ENCODE measurements around the gene PARD3. TPM values are rescaled to one million over a fixed set of nuclear protein-coding genes. Genes with fewer than 3 reads are reported as not detected.

Gene PARD3
- total and polyA plus RNA-seq, 2 donors (not counting 3 experiments of a cell fraction or from before 2014, with no cell fraction given): 7.3 to 24.1 TPM

- no peak for TF ChIP-seq POLR2AphosphoS5 (IDR thresholded peaks at IDR 0.05; ENCODE audit: insufficient read depth, low read depth, low read length)
- no peak for TF ChIP-seq MYC (IDR thresholded peaks at IDR 0.05; ENCODE audit: low read depth, low read length)
- TF ChIP-seq, protein P1, sequence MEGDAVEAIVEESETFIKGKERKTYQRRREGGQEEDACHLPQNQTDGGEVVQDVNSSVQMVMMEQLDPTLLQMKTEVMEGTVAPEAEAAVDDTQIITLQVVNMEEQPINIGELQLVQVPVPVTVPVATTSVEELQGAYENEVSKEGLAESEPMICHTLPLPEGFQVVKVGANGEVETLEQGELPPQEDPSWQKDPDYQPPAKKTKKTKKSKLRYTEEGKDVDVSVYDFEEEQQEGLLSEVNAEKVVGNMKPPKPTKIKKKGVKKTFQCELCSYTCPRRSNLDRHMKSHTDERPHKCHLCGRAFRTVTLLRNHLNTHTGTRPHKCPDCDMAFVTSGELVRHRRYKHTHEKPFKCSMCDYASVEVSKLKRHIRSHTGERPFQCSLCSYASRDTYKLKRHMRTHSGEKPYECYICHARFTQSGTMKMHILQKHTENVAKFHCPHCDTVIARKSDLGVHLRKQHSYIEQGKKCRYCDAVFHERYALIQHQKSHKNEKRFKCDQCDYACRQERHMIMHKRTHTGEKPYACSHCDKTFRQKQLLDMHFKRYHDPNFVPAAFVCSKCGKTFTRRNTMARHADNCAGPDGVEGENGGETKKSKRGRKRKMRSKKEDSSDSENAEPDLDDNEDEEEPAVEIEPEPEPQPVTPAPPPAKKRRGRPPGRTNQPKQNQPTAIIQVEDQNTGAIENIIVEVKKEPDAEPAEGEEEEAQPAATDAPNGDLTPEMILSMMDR (IDR thresholded peaks at IDR 0.05; ENCODE audit: extremely low read depth in 1 of 2, insufficient read depth in 1 of 2, low read depth in 1 of 2, low read length in 2 of 2): no peak
- no peak for TF ChIP-seq EZH2 (IDR thresholded peaks at IDR 0.05; ENCODE audit: borderline replicate concordance, low read depth, low read length, severe bottlenecking)
- TF ChIP-seq POLR2A (IDR thresholded peaks at IDR 0.05; ENCODE audit: low read depth, low read length): no peak
- TF ChIP-seq FOS (IDR thresholded peaks at IDR 0.05; ENCODE audit: borderline replicate concordance, insufficient read depth, low read length): no peak
- no peak for TF ChIP-seq GATA2 (IDR thresholded peaks at IDR 0.05; ENCODE audit: insufficient read depth, insufficient read length, low read depth, low read length)
- TF ChIP-seq, protein P2, sequence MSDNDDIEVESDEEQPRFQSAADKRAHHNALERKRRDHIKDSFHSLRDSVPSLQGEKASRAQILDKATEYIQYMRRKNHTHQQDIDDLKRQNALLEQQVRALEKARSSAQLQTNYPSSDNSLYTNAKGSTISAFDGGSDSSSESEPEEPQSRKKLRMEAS (IDR thresholded peaks at IDR 0.05; ENCODE audit: insufficient read depth, insufficient read length): no peak
- no peak for TF ChIP-seq JUN (IDR thresholded peaks at IDR 0.05; ENCODE audit: borderline replicate concordance, insufficient read depth, insufficient read length, low read depth)
- Histone ChIP-seq H4K20me1 (replicated peaks; ENCODE audit: control insufficient read depth, extremely low read depth, insufficient read depth, low read length) (no peaks in the 10 kb centered on the region), H3K27ac (ENCODE audit: insufficient read depth, low read depth, low read length) (no peak overlapping the region), H3K4me3 (replicated peaks in 1 of 3; ENCODE audit: insufficient read depth in 1 of 3, low read depth in 1 of 3, low read length in 3 of 3) (no peak overlapping the region), H3K4me1 (ENCODE audit: control insufficient read depth, extremely low read depth, insufficient read depth, low read length) (peaks cover 3% of the 10 kb centered on the region), H3K4me2 (ENCODE audit: insufficient read depth, low read length) (no peak overlapping the region), H3K9ac (replicated peaks; ENCODE audit: extremely low read depth, insufficient read depth, low read length) (no peak overlapping the region), H3K79me2 (ENCODE audit: control insufficient read depth, insufficient read depth, low read length) (no peaks in the 10 kb centered on the region), H2AFZ (ENCODE audit: low read depth, low read length) (no peak overlapping the region), H3K27me3 (ENCODE audit: control insufficient read depth in 2 of 2, insufficient read depth in 2 of 2, low read length in 2 of 2) (no peaks in the 10 kb centered on the region), H3K9me3 (replicated peaks; ENCODE audit: control insufficient read depth, insufficient read depth, low read length) (no peaks in the 10 kb centered on the region), H3K36me3 (ENCODE audit: control insufficient read depth in 2 of 2, extremely low read depth in 1 of 2, insufficient read depth in 2 of 2, low read length in 2 of 2) (no peaks in the 10 kb centered on the region), H3K9me1 (replicated peaks; ENCODE audit: control insufficient read depth, extremely low read depth, insufficient read depth, low read length) (no peaks in the 10 kb centered on the region)
- BruUV-seq (replicated peaks): no TSS peak
- ChIA-PET CTCF (no interaction called here), POLR2A (no interaction called here)
- dilution Hi-C loops (cut with MboI; ENCODE audit: extremely low pct_ligation_motif_present, low sequenced_read_pairs): no loop called here
- DNase-seq (ENCODE audit: low read depth, low spot score) (no peak), FAIRE-seq (no peak)
- intact Hi-C loops (cut with micrococcal nuclease): no loop called here
These were observed 635.8 kb downstream of the PARD3 start for GRCh38 chr10:34179280-34179679.
